ENCODE measurements around the gene THAP3.

THAP3 gene

GRCh38 chr1:6612641-6613360, 11.9 kb upstream of the THAP3 start:
- no peak for DNase-seq (ENCODE audit: low read depth in 3 of 3, low spot score in 1 of 3)

- DNase-seq (ENCODE audit: low read depth in 3 of 3, low spot score in 1 of 3), result peak; percentile 99
These were observed 11.2 kb upstream of the THAP3 start, which contains the start of gene PHF13 for GRCh38 chr1:6613361-6614018. PHF13 (plus strand) TSS chr1:6613731; CDS start chr1:6614067, 336 bp downstream.

GRCh38 chr1:6614019-6614928, 10.4 kb upstream of the THAP3 start:
- DNase-seq (ENCODE audit: low read depth in 3 of 3, low spot score in 1 of 3), result peak in 1 of 3 donors; percentile 59

- no peak for DNase-seq (ENCODE audit: low read depth in 3 of 3, low spot score in 1 of 3)
These were observed 9.5 kb upstream of the THAP3 start for GRCh38 chr1:6614929-6615785.

- no peak for DNase-seq (ENCODE audit: low read depth in 3 of 3, low spot score in 1 of 3)
These were observed 5.6 kb upstream of the THAP3 start for GRCh38 chr1:6619045-6619444.

GRCh38 chr1:6621429-6622391, 3.0 kb upstream of the THAP3 start:
- DNase-seq (ENCODE audit: low read depth in 3 of 3, low spot score in 1 of 3), result no peak

GRCh38 chr1:6622396-6623152, 2.1 kb upstream of the THAP3 start:
- DNase-seq (ENCODE audit: low read depth in 3 of 3, low spot score in 1 of 3), result no peak

- DNase-seq (ENCODE audit: low read depth in 3 of 3, low spot score in 1 of 3), result no peak
These were observed 1.3 kb upstream of the THAP3 start for GRCh38 chr1:6623269-6623965.

- no peak for DNase-seq (ENCODE audit: low read depth in 3 of 3, low spot score in 1 of 3)
These were observed 999 bp downstream of the THAP3 start for GRCh38 chr1:6625584-6626149.

- no peak for DNase-seq (ENCODE audit: low read depth in 3 of 3, low spot score in 1 of 3)
These were observed 2.4 kb downstream of the THAP3 start for GRCh38 chr1:6627031-6627430.

GRCh38 chr1:6627841-6628545, 3.3 kb downstream of the THAP3 start:
- DNase-seq (ENCODE audit: low read depth in 3 of 3, low spot score in 1 of 3), result no peak

- DNase-seq (ENCODE audit: low read depth in 3 of 3, low spot score in 1 of 3), result no peak
These were observed 4.4 kb downstream of the THAP3 start for GRCh38 chr1:6628971-6629479.

- DNase-seq (ENCODE audit: low read depth in 3 of 3, low spot score in 1 of 3), result no peak
These were observed 5.4 kb downstream of the THAP3 start for GRCh38 chr1:6630027-6630426.

GRCh38 chr1:6631058-6631457, 6.4 kb downstream of the THAP3 start:
- DNase-seq (ENCODE audit: low read depth in 3 of 3, low spot score in 1 of 3), result no peak

- DNase-seq (ENCODE audit: low read depth in 3 of 3, low spot score in 1 of 3), result no peak
These were observed 8.2 kb downstream of the THAP3 start for GRCh38 chr1:6632588-6633514.
